H9 (cell line): Measurements from ENCODE around the gene RSAD1. TPM values are rescaled to one million over a fixed set of nuclear protein-coding genes. Genes with fewer than 3 reads are reported as not detected.

Source experiments
- DNase-seq: peaks from one replicate; pipeline ENCODE4 v3.0.0-alpha.2; 2017
- H2AFZ ChIP-seq: one replicate; pipeline ENCODE4 v1.6.1; 2013; ENCODE audit warnings: mild to moderate bottlenecking, low read length, control low read depth, moderate library complexity
- H2AK5ac ChIP-seq: 2 replicates; pipeline ENCODE4 v1.6.1; 2013; ENCODE audit warnings: low read length, control low read depth, mixed read lengths; ENCODE audit not compliant: insufficient read length
- H2BK120ac ChIP-seq: one replicate; pipeline ENCODE4 v1.6.1; 2013; ENCODE audit warnings: low read depth, mild to moderate bottlenecking, low read length, control low read depth, inconsistent platforms; ENCODE audit not compliant: poor library complexity, severe bottlenecking
- H2BK12ac ChIP-seq: 2 replicates; pipeline ENCODE4 v1.6.1; 2013; ENCODE audit warnings: low read length, control low read depth, mixed read lengths, low read depth; ENCODE audit not compliant: insufficient read length
- H2BK15ac ChIP-seq: 2 replicates; pipeline ENCODE4 v1.6.1; 2013; ENCODE audit warnings: low read depth, low read length, control low read depth
- H2BK20ac ChIP-seq: one replicate; pipeline ENCODE4 v1.6.1; 2013; ENCODE audit warnings: low read depth, mild to moderate bottlenecking, low read length, control low read depth, inconsistent platforms; ENCODE audit not compliant: poor library complexity, severe bottlenecking
- H2BK5ac ChIP-seq: 2 replicates; pipeline ENCODE4 v1.6.1; 2013; ENCODE audit warnings: low read length, control low read depth, mixed read lengths; ENCODE audit not compliant: insufficient read length
- H3K14ac ChIP-seq: 2 replicates; pipeline ENCODE4 v1.6.1; 2013; ENCODE audit warnings: low read length, control low read depth; ENCODE audit not compliant: insufficient read depth
- H3K18ac ChIP-seq: 2 replicates; pipeline ENCODE4 v1.6.1; 2013; ENCODE audit warnings: low read depth, mild to moderate bottlenecking, mixed read lengths, low read length, control low read depth; ENCODE audit not compliant: insufficient read length
- H3K23ac ChIP-seq: 2 replicates; pipeline ENCODE4 v1.6.1; 2013; ENCODE audit warnings: low read length, control low read depth, mixed read lengths, low read depth; ENCODE audit not compliant: insufficient read length
- H3K23me2 ChIP-seq: 2 replicates; pipeline ENCODE4 v1.6.1; 2013; ENCODE audit warnings: low read depth, mild to moderate bottlenecking, mixed read lengths, low read length, control low read depth; ENCODE audit not compliant: insufficient read length, poor library complexity, severe bottlenecking
- H3K27ac ChIP-seq: 2 replicates; pipeline ENCODE4 v1.5.1; 2013; ENCODE audit warnings: low read length, control low read depth, mixed read lengths, low read depth; ENCODE audit not compliant: insufficient read length
- H3K27me3 ChIP-seq: 2 replicates; pipeline ENCODE4 v1.6.1; 2013; ENCODE audit warnings: low read length, control low read depth, inconsistent platforms; ENCODE audit not compliant: insufficient read depth
- H3K4ac ChIP-seq: 2 replicates; pipeline ENCODE4 v1.6.1; 2013; ENCODE audit warnings: low read depth, mild to moderate bottlenecking, control low read depth, inconsistent platforms, low read length, moderate library complexity
- H3K4me1 ChIP-seq: 2 replicates; pipeline ENCODE4 v1.6.1; 2013; ENCODE audit warnings: low read length, control low read depth, inconsistent platforms; ENCODE audit not compliant: insufficient read depth
- H3K4me2 ChIP-seq: 2 replicates; pipeline ENCODE4 v1.6.1; 2013; ENCODE audit warnings: low read length, control low read depth, mixed read lengths; ENCODE audit not compliant: insufficient read length, insufficient read depth
- H3K56ac ChIP-seq: 2 replicates; pipeline ENCODE4 v1.6.1; 2013; ENCODE audit warnings: low read depth, mild to moderate bottlenecking, mixed read lengths, low read length, control low read depth; ENCODE audit not compliant: insufficient read length
- H3K79me1 ChIP-seq: 2 replicates; pipeline ENCODE4 v1.6.1; 2013; ENCODE audit warnings: low read depth, mild to moderate bottlenecking, moderate library complexity, low read length, control low read depth, inconsistent platforms; ENCODE audit not compliant: insufficient read depth, poor library complexity, severe bottlenecking
- H3K79me2 ChIP-seq: 2 replicates; pipeline ENCODE4 v1.6.1; 2013; ENCODE audit warnings: low read length, control low read depth, inconsistent platforms; ENCODE audit not compliant: insufficient read depth
- H3K9ac ChIP-seq: 2 replicates; pipeline ENCODE4 v1.6.1; 2013; ENCODE audit warnings: low read length, control low read depth, mixed read lengths; ENCODE audit not compliant: insufficient read length; ENCODE audit errors: extremely low read depth
- H3K9me3 ChIP-seq: one replicate; pipeline ENCODE4 v1.6.1; 2013; ENCODE audit warnings: low read depth, low read length, inconsistent platforms; ENCODE audit not compliant: control insufficient read depth
- H3T11ph ChIP-seq: one replicate; pipeline ENCODE4 v1.6.1; 2013; ENCODE audit warnings: mild to moderate bottlenecking, low read length, control low read depth, inconsistent platforms
- H4K20me1 ChIP-seq: one replicate; pipeline ENCODE4 v1.6.1; 2013; ENCODE audit not compliant: control insufficient read depth, insufficient read length, insufficient read depth
- H4K5ac ChIP-seq: 2 replicates; pipeline ENCODE4 v1.6.1; 2013; ENCODE audit warnings: low read depth, mild to moderate bottlenecking, mixed read lengths, low read length, control low read depth; ENCODE audit not compliant: insufficient read length
- H4K8ac ChIP-seq: replicated peaks from 2 replicates; pipeline ENCODE4 v1.6.1; 2013; ENCODE audit warnings: low read length, control low read depth, mixed read lengths, low read depth; ENCODE audit not compliant: insufficient read length
- H4K91ac ChIP-seq: 2 replicates; pipeline ENCODE4 v1.6.1; 2013; ENCODE audit warnings: low read depth, mild to moderate bottlenecking, moderate library complexity, mixed read lengths, low read length, control low read depth; ENCODE audit not compliant: insufficient read length
- H3K27ac Mint-ChIP-seq, 3 experiments: 2 replicates in 2 of 3; 3 replicates in 1 of 3; pipeline ENCODE4 v1.8.0; 2020 to 2021; ENCODE audit warnings: mixed read lengths in 3 of 3, mild to moderate bottlenecking in 1 of 3, moderate library complexity in 1 of 3
- H3K27me3 Mint-ChIP-seq: 2 replicates; pipeline ENCODE4 v1.8.0; 2021; ENCODE audit warnings: low read depth, mild to moderate bottlenecking, moderate library complexity, mixed read lengths
- H3K36me3 Mint-ChIP-seq, 3 experiments: 2 replicates in 2 of 3; 3 replicates in 1 of 3; pipeline ENCODE4 v1.8.0; 2020 to 2021; ENCODE audit warnings: low read depth in 3 of 3, mixed read lengths in 3 of 3; ENCODE audit not compliant: insufficient read depth in 1 of 3
- H3K4me1 Mint-ChIP-seq, 2 experiments: 2 replicates each; pipeline ENCODE4 v1.8.0; 2020; ENCODE audit warnings: mixed read lengths in 2 of 2
- H3K4me3 Mint-ChIP-seq, 2 experiments: 2 replicates in 1 of 2; 3 replicates in 1 of 2; pipeline ENCODE4 v1.8.0; 2020 to 2021; ENCODE audit warnings: mild to moderate bottlenecking in 2 of 2, mixed read lengths in 2 of 2, moderate library complexity in 1 of 2
- H3K9me3 Mint-ChIP-seq, 2 experiments: 2 replicates in 1 of 2; 3 replicates in 1 of 2; pipeline ENCODE4 v1.8.0; 2020; ENCODE audit warnings: mild to moderate bottlenecking in 2 of 2, mixed read lengths in 2 of 2, moderate library complexity in 1 of 2
- CTCF ChIP-seq: fragments of 200-600 bp; sonication (generic); conservative IDR thresholded peaks from 3 replicates; pipeline ENCODE4 v1.8.0; 2021; ENCODE audit warnings: antibody characterized with exemption, mild to moderate bottlenecking
- WGBS: extraction: QIAGEN DNeasy Blood & Tissue Kit; methylation state at CpG from one replicate; pipeline ENCODE4 v1.1.7; 2013; ENCODE audit warnings: missing lambda C conversion rate, low lambda C conversion rate, mixed read lengths; ENCODE audit not compliant: insufficient read length; ENCODE audit errors: extremely low coverage; 5-methylcytosine and 5-hydroxymethylcytosine counted together
- total RNA-seq: library from RNA; stranded (reverse); gene quantifications from 2 replicates; pipeline ENCODE4 v1.2.1, GENCODE V29; 2021

The RSAD1 gene
- total RNA-seq, 1 experiment from 2014 or later: 27.9 TPM

- H3K9me3 Mint-ChIP-seq: no peaks in the 10 kb centered on the region
- H4K20me1 ChIP-seq: no peaks in the 10 kb centered on the region
- DNase-seq: peak; percentile 94
- no peaks in the 10 kb centered on the region for H3K27me3 ChIP-seq
- H4K91ac ChIP-seq: no peak overlapping the region
- H3K36me3 Mint-ChIP-seq: peaks cover 2 to 37% (median 36%) of the 10 kb centered on the region in 3 experiments
- no peak overlapping the region for H2AK5ac ChIP-seq
- no peak overlapping the region for H4K8ac ChIP-seq
- no peak overlapping the region for H2BK12ac ChIP-seq
- no peak overlapping the region for H3K9ac ChIP-seq
- H3K18ac ChIP-seq: no peak overlapping the region
- peak overlapping the region in 1 of 3 experiments; percentile 67; a peak in 1 of 7 replicates for H3K27ac Mint-ChIP-seq
- H2AFZ ChIP-seq: no peak overlapping the region
- H3K79me2 ChIP-seq: no peaks in the 10 kb centered on the region
- no peak overlapping the region for H3T11ph ChIP-seq
- no peak overlapping the region for H2BK120ac ChIP-seq
- no peak overlapping the region for H3K4me2 ChIP-seq
- TF ChIP-seq CTCF: peak; percentile 92
- H3K9me3 ChIP-seq: no peaks in the 10 kb centered on the region
- no peaks in the 10 kb centered on the region for H3K4me1 ChIP-seq
- H2BK5ac ChIP-seq: no peak overlapping the region
- H3K56ac ChIP-seq: no peak overlapping the region
- no peaks in the 10 kb centered on the region for H3K79me1 ChIP-seq
- no peak overlapping the region for H4K5ac ChIP-seq
- no peak overlapping the region for H2BK20ac ChIP-seq
- H3K14ac ChIP-seq: no peak overlapping the region
- H3K23me2 ChIP-seq: no peaks in the 10 kb centered on the region
- H3K4me3 Mint-ChIP-seq: no peak overlapping the region
- H3K27me3 Mint-ChIP-seq: peaks cover 5% of the 10 kb centered on the region
- no peak overlapping the region for H3K27ac ChIP-seq
- no peak overlapping the region for H3K4ac ChIP-seq
- no peak overlapping the region for H3K23ac ChIP-seq
- no peak overlapping the region for H2BK15ac ChIP-seq
- peaks cover 11 to 12% of the 10 kb centered on the region in 2 experiments for H3K4me1 Mint-ChIP-seq
- no CpG with 5 or more reads among the region's 7 CpGs for WGBS
These were observed 3.9 kb downstream of the RSAD1 start for GRCh38 chr17:50482516-50482915.
